Measurements from ENCODE around the gene PLEKHB1. TPM values are rescaled to one million over a fixed set of nuclear protein-coding genes. Genes with fewer than 3 reads are reported as not detected.

Gene PLEKHB1
- total and polyA plus RNA-seq, 7 donors: 0.33 to 13.7 (median 8.7) TPM

GRCh38 chr11:73612601-73613140, 33.7 kb upstream of the PLEKHB1 start:
- WGBS, 3 donors: 88 to 93% (median 88%) methylated on average over 5 of the region's 5 CpGs
- no peak for TF ChIP-seq CTCF (IDR thresholded peaks at IDR 0.05)
- DNase-seq (no peak), ATAC-seq (no peak)
- no peak overlapping the region for H3K27ac ChIP-seq
- no peaks in the 10 kb centered on the region for H3K36me3 ChIP-seq (ENCODE audit: insufficient read depth in 1 of 2, low read depth in 1 of 2)
- intact Hi-C loops (cut with DNase I): no loop called here
- no peaks in the 10 kb centered on the region for H3K4me1 ChIP-seq
- no peaks in the 10 kb centered on the region for H3K27me3 ChIP-seq (ENCODE audit: insufficient read depth in 3 of 3, low read length in 2 of 3)
- no peak overlapping the region for H3K4me3 ChIP-seq
- H3K9me3 ChIP-seq: no peaks in the 10 kb centered on the region

- Histone ChIP-seq H3K4me3 (no peak overlapping the region), H3K9me3 (no peaks in the 10 kb centered on the region), H3K36me3 (ENCODE audit: insufficient read depth in 1 of 2, low read depth in 1 of 2) (no peaks in the 10 kb centered on the region), H3K27me3 (ENCODE audit: insufficient read depth in 3 of 3, low read length in 2 of 3) (no peaks in the 10 kb centered on the region), H3K27ac (no peak overlapping the region), H3K4me1 (no peaks in the 10 kb centered on the region)
- intact Hi-C loops (cut with DNase I): no loop called here
- DNase-seq: no peak
- no peak for ATAC-seq
- TF ChIP-seq CTCF (IDR thresholded peaks at IDR 0.05): no peak
Measured at GRCh38 chr11:73614591-73614990, 31.8 kb upstream of the PLEKHB1 start.

- intact Hi-C loops (cut with DNase I): no loop called here
- ATAC-seq: peak in 3 of 4 donors; percentile 59 to 60 (median 59)
- H3K27ac ChIP-seq: peak overlapping the region; percentile 31
- no peak overlapping the region for H3K4me3 ChIP-seq
- no peak for DNase-seq
- no peaks in the 10 kb centered on the region for H3K27me3 ChIP-seq (ENCODE audit: insufficient read depth in 3 of 3, low read length in 2 of 3)
- WGBS, 3 donors: 41 to 52% (median 41%) methylated on average over 4 of the region's 4 CpGs
- no peak for TF ChIP-seq CTCF (IDR thresholded peaks at IDR 0.05)
- peaks cover 9% of the 10 kb centered on the region for H3K4me1 ChIP-seq
- H3K36me3 ChIP-seq (ENCODE audit: insufficient read depth in 1 of 2, low read depth in 1 of 2): no peaks in the 10 kb centered on the region
- no peaks in the 10 kb centered on the region for H3K9me3 ChIP-seq
Measured at GRCh38 chr11:73622926-73623593, 23.3 kb upstream of the PLEKHB1 start.

GRCh38 chr11:73623686-73624085, 22.7 kb upstream of the PLEKHB1 start:
- intact Hi-C loops (cut with DNase I): no loop called here
- Histone ChIP-seq H3K27me3 (ENCODE audit: insufficient read depth in 3 of 3, low read length in 2 of 3) (no peaks in the 10 kb centered on the region), H3K4me3 (peak overlapping the region; percentile 35), H3K4me1 (peaks cover 9% of the 10 kb centered on the region), H3K9me3 (no peaks in the 10 kb centered on the region), H3K36me3 (ENCODE audit: insufficient read depth in 1 of 2, low read depth in 1 of 2) (no peaks in the 10 kb centered on the region), H3K27ac (peak overlapping the region; percentile 31)
- peak; percentile 75 to 90 (median 88) for ATAC-seq
- 13 to 22% (median 18%) methylated on average over 3 of the region's 3 CpGs for WGBS, 3 donors
- no peak for DNase-seq
- TF ChIP-seq CTCF (IDR thresholded peaks at IDR 0.05): no peak
